CMK (cell line): Measurements from ENCODE around the gene PDE4D.
"Not testable (repeated sequence)": the region's sequence is repeated elsewhere in the genome, so short reads cannot be mapped to it uniquely, and the experiment has no call there.

Experiments
- DNase-seq: peaks from one replicate; pipeline ENCODE4 v3.0.0-alpha.2; 2010; ENCODE audit warnings: low read depth

PDE4D gene

DNA sequence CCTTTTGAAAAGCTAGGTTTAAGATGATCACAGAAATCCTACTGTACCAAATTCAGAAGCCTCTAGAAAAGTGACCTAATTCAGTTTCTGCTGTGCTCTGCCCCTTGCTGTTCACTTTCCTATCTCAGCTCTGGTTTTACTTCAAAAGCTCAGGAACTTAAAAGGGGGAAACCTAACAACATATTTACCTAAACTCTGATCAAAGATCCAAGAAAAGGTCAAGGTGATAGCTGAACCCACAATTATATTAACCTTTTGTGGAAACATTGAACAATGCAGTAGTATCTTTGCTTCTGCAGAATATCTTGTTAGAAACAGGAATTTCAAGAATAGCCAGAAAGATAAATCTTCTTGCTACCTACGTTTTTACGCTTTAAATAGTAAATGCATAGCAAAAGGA, 568.5 kb downstream of the PDE4D start:
- DNase-seq, result no peak

DNA sequence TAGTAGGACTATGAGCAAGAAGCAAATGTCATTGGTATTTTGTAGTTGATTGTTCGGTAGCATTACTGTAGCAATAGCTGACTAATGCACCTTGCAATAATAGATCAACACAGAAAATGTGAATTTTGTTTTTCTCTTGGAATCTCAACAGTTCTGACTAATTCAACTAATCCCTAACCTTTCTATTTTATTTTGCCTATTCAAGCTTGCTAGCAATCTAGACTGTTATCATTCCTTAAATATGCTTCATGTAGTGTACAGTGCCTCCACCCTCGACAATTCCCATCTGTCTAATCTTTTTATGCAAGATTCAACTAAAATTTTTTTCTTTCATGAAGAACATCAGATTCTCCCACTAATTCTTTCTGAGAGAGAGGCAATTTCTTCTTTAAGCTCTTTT, 570.6 kb downstream of the PDE4D start:
- no peak for DNase-seq

DNA sequence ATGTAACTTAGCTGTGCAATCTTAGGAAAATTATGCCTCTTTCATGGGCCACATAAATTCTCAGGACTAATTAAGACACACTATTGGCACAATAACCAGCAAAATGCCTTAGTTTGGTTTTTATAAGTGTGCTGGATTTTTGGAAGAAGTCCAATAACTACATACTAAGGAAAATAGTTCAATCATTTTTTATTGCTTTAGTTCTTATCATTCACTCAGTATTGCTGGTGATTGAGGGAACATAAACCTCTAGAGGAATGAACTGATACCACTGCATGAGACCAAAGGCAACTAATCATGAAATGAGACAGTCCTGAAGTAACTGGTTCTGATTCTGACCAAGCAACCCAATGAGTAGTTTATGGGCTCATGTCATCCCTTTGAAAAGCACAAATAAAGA, 571.5 kb downstream of the PDE4D start:
- DNase-seq, result no peak

DNA sequence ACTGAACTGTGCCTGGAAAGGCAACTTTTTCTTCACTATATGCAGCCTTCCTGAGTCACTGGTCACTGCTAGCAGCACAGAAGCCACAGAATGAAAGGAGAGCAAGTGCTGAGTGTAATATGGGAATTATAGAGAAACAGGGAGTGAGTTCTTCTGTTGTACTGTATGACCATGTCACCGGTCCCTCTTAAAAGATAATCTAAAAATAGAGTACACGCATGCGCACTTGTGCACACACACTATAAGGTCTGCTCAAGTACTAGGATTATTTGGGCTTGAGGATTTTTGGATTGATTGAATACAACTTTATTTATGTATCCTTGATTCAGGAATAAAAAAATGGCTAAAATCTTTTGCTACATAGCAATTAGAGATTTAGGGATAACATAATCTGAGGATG, 571.9 kb downstream of the PDE4D start:
- no peak for DNase-seq

- no peak for DNase-seq
Measured at GRCh38 chr5:59320420-59320819, 573.1 kb downstream of the PDE4D start.

GRCh38 chr5:59319250-59319649, 574.3 kb downstream of the PDE4D start:
- no peak for DNase-seq

DNA sequence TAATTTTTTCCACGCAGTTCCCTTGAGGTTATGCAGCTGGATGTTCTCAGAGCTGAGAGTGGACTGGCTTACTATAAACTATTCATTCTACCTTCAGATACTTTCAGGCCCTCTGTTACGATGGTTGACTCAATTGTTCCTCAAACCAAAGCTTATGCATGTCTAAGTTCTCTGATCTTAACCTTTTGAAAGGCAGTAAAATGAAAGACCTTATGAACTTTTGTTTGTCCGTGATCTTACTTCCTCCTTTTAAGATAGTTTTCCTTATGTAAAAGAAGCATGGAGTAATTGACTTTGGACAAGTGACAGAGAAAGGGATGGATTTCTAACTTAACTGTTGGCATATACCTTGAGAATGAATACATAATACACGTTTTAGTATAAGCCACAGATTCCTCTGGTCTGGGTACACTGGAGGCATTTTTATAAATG, 575.7 kb downstream of the PDE4D start:
- DNase-seq, result no peak

DNA sequence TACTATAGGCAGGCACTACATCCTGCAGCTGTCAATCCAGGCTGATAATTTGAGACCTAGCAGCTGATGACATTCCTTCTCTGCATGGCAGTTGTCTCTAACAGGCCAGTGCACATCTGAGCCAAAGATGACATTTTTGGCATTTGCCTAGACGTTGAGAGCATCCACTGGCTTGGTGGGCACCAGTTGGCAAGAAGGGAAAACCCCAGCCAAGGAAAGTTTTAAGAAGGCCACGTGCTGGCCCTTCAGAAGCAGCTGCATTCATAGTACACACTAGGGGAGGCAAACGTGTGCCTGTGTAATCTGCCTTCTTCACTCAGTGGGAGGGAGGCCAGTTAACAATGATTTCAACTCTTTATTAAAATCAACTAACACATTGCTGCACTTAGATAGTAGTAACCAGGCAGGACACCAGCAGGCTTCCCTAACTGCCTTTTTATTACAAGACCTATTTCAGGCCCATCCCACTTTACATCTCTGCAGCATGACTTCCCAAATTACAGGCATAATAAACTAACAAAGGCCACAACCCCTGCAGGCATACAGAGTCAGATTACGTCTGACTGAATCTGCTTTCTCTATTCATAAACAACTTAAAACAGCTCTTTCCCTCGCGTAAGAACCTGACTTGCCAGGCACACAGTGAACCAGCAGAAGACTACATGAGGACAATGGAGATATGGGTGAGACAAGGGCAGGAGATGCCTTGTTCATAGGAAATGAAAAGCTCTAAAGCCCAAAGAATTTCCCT, 576.3 kb downstream of the PDE4D start:
- no peak for DNase-seq

DNA sequence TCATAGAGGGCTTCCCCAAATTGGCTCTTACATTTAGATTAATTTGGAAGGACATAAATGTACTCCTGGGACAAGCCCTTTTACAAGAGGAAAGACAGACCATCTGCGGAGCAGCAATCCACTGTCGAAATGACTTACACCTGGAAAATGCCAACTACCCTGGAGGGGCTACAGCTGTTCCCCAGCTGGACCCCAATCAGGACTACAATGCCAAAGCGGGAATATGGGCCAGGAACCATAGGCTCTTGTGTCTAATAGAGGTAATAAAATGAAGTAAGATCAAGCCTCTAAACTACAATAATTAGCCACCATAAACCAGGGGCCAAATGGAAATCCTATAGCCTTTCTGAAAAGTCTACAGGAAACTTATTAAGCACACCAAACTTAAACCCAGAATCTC, 581.3 kb downstream of the PDE4D start:
- no peak for DNase-seq

GRCh38 chr5:59308685-59309084, 584.8 kb downstream of the PDE4D start:
- DNase-seq, result not testable (repeated sequence)

DNA sequence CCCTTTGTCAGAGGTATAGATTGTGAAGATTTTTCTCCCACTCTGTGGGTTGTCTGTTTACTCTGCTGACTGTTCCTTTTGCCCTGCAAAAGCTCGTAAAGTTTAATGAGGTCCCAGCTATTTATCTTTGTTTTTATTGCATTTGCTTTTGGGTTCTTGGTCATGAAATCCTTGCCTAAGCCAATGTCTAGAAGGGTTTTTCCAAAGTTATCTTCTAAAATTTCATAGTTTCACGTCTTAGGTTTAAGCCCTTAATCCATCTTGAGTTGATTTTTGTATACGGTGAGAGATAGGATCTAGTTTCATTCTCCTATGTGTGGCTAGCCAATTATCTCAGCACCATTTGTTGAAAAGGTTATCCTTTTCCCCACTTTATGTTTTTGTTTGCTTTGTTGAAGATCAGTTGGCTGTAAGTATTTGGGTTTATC, 590.2 kb downstream of the PDE4D start:
- not testable (repeated sequence) for DNase-seq

GRCh38 chr5:59302509-59302908, 591.0 kb downstream of the PDE4D start:
- not testable (repeated sequence) for DNase-seq

DNA sequence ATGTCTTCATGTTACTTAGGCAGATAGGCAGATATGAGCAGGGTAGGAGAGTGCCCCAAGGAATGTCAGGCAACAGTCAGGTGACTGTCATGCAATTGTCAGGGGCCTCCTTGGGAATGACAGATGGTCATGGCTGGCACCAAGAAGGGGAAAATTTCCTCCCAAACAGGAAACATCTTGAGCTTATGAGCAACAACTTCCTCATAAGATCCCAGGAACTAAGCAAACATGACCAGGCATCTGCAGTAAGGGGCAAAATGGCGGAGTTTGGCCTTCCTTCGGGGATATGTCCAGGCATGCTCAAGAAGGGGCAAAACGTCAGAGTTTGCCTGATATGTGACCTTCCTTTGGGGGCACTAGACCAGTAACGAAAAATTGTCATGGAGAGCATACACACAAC, 591.8 kb downstream of the PDE4D start:
- DNase-seq, result no peak

DNA sequence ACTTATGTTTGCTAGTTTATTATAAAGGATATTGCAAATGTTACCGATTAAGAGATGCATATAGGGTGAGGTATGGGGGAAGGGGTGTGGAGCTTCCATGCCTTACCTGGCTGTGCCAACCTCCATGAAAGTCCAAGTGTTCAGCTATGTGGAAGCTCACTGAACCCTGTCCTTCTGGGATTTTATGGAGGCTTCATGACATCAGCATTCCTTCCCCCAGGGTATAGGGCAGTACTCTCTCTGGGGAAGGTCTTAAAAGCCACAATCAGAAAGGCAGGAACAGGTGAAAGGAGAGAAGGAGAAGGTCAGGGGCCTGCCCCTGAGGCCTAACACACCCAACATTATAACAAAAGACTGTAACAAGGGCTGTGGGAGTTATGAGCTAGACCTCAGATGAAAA, 592.6 kb downstream of the PDE4D start:
- DNase-seq, result no peak

- DNase-seq, result no peak
Measured at GRCh38 chr5:59299006-59299405, 594.5 kb downstream of the PDE4D start.

DNA sequence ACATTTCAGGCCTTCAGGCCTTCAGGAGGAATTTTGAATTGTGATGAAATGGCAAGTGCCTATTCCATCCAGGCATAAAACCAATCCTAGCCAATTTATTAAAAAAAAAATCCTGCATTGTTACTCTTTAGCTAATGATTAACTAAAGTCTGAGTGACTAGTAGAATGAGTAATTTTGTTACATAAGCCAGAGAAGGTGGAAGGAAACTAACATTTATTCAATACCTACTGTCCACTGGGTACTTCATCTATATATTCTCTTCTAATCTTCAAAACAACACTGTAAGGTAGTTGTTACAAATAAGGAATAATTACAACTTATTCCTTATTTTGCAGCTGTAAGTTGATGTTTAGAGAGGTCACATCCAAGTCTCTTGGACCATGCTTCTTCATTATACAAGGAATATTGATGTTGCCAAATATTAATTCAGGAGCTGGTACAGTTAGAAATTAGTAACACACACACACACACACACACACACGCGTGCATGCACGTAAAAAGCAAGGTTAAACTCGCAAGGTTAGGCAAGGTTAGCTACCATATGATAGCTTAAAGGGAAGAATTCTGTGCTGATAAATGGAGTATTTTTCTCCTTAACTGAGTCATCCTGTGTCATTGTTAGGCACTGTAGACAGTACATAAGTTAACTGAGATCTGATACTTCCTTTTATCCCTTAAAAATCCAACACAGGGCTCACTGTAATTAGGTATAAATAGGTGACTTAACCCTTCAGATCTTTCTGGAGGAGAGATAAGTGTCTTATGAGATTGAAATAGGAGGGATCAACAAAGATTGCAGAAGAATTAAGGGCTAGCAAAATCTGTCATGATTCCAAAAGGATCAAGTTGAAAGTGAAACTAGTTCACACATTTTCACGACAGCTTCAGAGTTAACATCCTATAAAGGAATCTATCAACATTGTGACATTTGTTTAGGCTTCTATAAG, 596.9 kb downstream of the PDE4D start:
- no peak for DNase-seq

DNA sequence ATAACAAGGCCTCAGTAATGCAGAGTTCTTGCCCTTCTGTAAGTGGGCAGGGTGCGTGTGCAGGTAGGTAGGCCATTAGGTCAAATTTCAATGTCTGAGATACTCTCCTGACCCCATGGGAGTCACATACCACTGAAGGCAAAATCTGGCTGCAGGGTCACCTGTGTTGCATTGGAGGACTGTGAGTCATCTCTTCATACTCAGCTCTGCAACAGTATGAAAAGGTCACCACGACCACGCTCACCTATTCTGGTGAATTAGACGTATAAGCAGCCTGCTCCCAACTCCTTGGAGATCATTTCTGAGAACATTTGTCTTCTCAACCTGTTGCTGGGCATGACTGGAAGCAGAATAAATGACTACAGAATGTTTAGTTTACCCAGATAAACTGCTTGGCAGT, 599.8 kb downstream of the PDE4D start:
- no peak for DNase-seq

DNA sequence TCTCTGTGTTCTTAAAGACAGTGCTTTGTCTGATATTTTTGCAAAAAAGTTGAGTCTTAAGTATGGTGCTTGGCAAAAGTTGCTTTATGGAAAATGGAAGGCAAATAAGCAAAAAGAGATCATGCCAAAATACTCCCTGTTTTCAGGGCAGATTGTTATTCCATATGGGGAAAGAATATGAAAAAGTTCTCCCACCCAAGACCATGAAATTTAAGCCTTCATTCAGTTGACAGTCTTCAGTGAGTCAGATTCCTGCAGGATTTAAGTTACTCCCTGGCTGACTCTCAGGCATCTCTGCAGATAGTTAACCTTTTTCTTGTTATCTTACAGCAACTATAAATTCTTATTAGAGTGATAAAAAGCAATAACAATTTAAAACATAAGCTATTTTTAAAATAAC, 601.6 kb downstream of the PDE4D start:
- DNase-seq, result no peak

DNA sequence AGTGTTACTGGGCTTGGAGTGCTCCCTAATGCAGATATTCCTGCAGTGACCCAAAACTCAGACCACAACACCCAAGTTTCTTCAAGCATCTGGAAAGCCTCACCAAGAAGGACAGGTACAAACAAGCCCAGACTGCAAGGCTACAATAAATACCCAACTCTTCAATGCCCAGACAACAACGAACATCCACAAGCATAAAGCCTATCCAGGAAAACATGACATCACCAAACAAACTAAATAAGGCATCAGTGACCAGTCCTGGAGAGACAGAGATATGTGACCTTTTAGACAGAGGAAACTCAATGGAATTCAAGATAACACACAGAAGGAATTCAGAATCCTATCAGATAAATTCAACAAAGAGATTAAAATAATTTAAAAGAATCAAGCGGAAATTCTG, 605.6 kb downstream of the PDE4D start:
- DNase-seq, result no peak

DNA sequence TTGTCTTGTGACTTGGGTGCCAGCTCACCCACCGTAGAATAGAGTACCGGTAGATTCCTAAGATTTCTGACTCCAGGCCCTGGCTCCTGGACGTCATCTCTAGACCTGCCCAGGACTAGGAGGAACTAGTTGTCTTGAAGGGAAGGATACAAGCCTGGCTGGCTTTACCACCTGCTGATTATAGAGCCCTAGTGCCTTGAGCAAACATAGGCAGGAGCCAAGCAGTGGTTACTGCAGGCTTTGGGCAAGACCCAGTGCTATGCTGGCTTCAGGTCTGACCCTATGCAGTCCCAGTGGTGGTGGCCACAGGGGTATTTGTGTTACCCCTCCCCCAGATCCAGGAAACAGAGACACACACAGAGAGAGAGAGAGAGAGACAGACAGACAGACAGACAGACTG, 606.2 kb downstream of the PDE4D start:
- DNase-seq, result no peak

GRCh38 chr5:59286510-59286909, 607.0 kb downstream of the PDE4D start:
- no peak for DNase-seq

DNA sequence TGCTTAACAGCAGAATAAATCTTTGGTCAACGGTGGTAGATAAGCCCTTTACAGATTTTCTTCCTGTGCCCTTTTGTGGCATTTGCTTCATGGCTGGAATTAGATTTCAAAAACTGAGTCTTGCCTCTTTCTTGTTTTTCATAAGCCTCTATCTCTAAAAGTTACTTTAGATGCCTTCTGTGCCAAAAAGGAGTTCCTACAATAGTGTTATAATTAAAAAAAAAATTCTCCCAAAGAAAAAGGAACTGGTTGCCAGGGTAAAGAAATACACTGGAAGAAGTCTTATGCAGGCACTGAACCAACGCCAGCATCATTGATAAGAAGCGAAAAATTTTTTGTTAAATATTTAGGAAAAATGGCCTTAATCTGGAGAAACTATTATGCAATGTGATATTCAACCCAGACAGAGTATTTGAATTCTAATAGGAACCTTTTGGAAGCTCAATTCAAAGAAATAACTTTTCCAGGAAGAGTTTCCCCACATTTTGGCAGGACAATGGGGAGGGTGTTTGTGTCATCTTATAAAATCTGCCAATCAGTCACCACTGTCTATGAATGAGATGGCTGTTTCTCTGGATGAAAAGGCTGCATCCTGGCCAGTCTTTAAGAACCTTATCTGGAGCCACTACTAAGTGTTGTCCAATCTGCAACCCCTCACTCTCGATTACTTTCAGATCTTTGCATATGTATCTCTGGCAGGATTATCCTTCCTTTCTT, 608.1 kb downstream of the PDE4D start:
- DNase-seq, result no peak

- no peak for DNase-seq
Measured at GRCh38 chr5:59282726-59283125, 610.8 kb downstream of the PDE4D start.
